Lower lobe of right lung (tissue), 2 donors: ENCODE data around the gene CEP250. TPM values are rescaled to one million over a fixed set of nuclear protein-coding genes. Genes with fewer than 3 reads are reported as not detected.

Source experiments
- ATAC-seq, 2 donors: fragments of 200-7000 bp; cut with Tn5 transposase; one replicate each; pipeline ENCODE4 v1.9.1; 2020 to 2022; ENCODE audit warnings: mild to moderate bottlenecking in 2 of 2, moderate library complexity in 2 of 2
- DNase-seq: peaks from one replicate; pipeline ENCODE4 v3.0.0-alpha.2; 2020
- H3K27ac ChIP-seq: fragments of 200-600 bp; one replicate; pipeline ENCODE4 v1.8.0; 2022
- H3K27me3 ChIP-seq: fragments of 200-600 bp; one replicate; pipeline ENCODE4 v1.8.0; 2022; ENCODE audit warnings: low read depth
- H3K36me3 ChIP-seq: fragments of 200-600 bp; one replicate; pipeline ENCODE4 v1.8.0; 2022; ENCODE audit warnings: mild to moderate bottlenecking
- H3K4me1 ChIP-seq: fragments of 200-600 bp; one replicate; pipeline ENCODE4 v1.8.0; 2022
- H3K4me3 ChIP-seq: fragments of 200-600 bp; one replicate; pipeline ENCODE4 v1.8.0; 2022; ENCODE audit warnings: mild to moderate bottlenecking
- H3K9me3 ChIP-seq: fragments of 200-600 bp; one replicate; pipeline ENCODE4 v1.8.0; 2022
- CTCF ChIP-seq: fragments of 200-600 bp; IDR thresholded peaks from one replicate; pipeline ENCODE4 v1.8.0; 2022; ENCODE audit warnings: antibody characterized with exemption, mild to moderate bottlenecking
- intact Hi-C: fragments of 100-400 bp; cut with DNase I; formaldehyde crosslinking; loops from one replicate; pipeline ENCODE4 v1.11.0; 2022
- total RNA-seq: library from RNA; stranded (reverse); fragmentation: NEBNext Ultra II Directional; extraction: Animal tissue kit (Norgen Biotek cat#: 25700); gene quantifications from one replicate; pipeline ENCODE4 v1.2.1, GENCODE V29; 2021
- donor health status: DM: no; HTN: yes; CAD: no; lungs with severe emphysema.

CEP250 gene
- total RNA-seq, 1 donor from 2014 or later = 30.7 TPM

- intact Hi-C loops = no loop called here
- H3K27me3 ChIP-seq = no peaks in the 10 kb centered on the region
- no peak overlapping the region for H3K27ac ChIP-seq
- TF ChIP-seq CTCF = no peak
- H3K9me3 ChIP-seq = no peaks in the 10 kb centered on the region
- DNase-seq = no peak
- H3K4me1 ChIP-seq = no peaks in the 10 kb centered on the region
- H3K4me3 ChIP-seq = no peak overlapping the region
- H3K36me3 ChIP-seq = peaks cover 82% of the 10 kb centered on the region
- no peak for ATAC-seq
Measured at GRCh38 chr20:35466856-35467255, 11.5 kb downstream of the CEP250 start.

- intact Hi-C loops = no loop called here
- DNase-seq (no peak), ATAC-seq (no peak)
- Histone ChIP-seq H3K4me3 (no peak overlapping the region), H3K4me1 (no peaks in the 10 kb centered on the region), H3K9me3 (no peaks in the 10 kb centered on the region), H3K27ac (no peak overlapping the region), H3K36me3 (peaks cover 82% of the 10 kb centered on the region), H3K27me3 (no peaks in the 10 kb centered on the region)
- no peak for TF ChIP-seq CTCF
Measured at GRCh38 chr20:35467339-35468224, 12.2 kb downstream of the CEP250 start.

GRCh38 chr20:35468671-35469334 lies 13.4 kb downstream of the CEP250 start:
- H3K4me3 ChIP-seq = no peak overlapping the region
- intact Hi-C loops = no loop called here
- peaks cover 82% of the 10 kb centered on the region for H3K36me3 ChIP-seq
- H3K9me3 ChIP-seq = no peaks in the 10 kb centered on the region
- H3K4me1 ChIP-seq = no peaks in the 10 kb centered on the region
- no peaks in the 10 kb centered on the region for H3K27me3 ChIP-seq
- DNase-seq (no peak), ATAC-seq (no peak)
- H3K27ac ChIP-seq = no peak overlapping the region
- TF ChIP-seq CTCF = no peak

GRCh38 chr20:35472209-35472608 lies 16.8 kb downstream of the CEP250 start:
- intact Hi-C loops = no loop called here
- Histone ChIP-seq H3K9me3 (no peaks in the 10 kb centered on the region), H3K27me3 (no peaks in the 10 kb centered on the region), H3K36me3 (peaks cover 92% of the 10 kb centered on the region), H3K4me3 (no peak overlapping the region), H3K27ac (no peak overlapping the region), H3K4me1 (no peaks in the 10 kb centered on the region)
- ATAC-seq (no peak), DNase-seq (no peak)
- TF ChIP-seq CTCF = no peak

GRCh38 chr20:35473684-35474083 lies 18.3 kb downstream of the CEP250 start:
- ATAC-seq (no peak), DNase-seq (no peak)
- peaks cover 94% of the 10 kb centered on the region for H3K36me3 ChIP-seq
- TF ChIP-seq CTCF = no peak
- no peak overlapping the region for H3K27ac ChIP-seq
- no peaks in the 10 kb centered on the region for H3K27me3 ChIP-seq
- no peaks in the 10 kb centered on the region for H3K4me1 ChIP-seq
- no peak overlapping the region for H3K4me3 ChIP-seq
- intact Hi-C loops = no loop called here
- no peaks in the 10 kb centered on the region for H3K9me3 ChIP-seq
